GM18867 (cell line): Measurements from ENCODE around the gene CP.
"Not testable (repeated sequence)": the region's sequence is repeated elsewhere in the genome, so short reads cannot be mapped to it uniquely, and the experiment has no call there.

Source experiments
- ATAC-seq: cut with Tn5 transposase; IDR thresholded peaks from one replicate; pipeline ENCODE4 v1.9.1; 2021; ENCODE audit warnings: mild to moderate bottlenecking, moderate library complexity; ENCODE audit not compliant: unreplicated experiment

The CP gene

GRCh38 chr3:149221783-149222517 is at the start of gene CP:
Gene CP, minus strand, starts transcription at chr3:149221829. Its CDS starts 37 bp downstream, at chr3:149221792.
- no peak for ATAC-seq

- no peak for ATAC-seq
Observed at GRCh38 chr3:149270180-149270579, 48.6 kb upstream of the CP start.

- ATAC-seq: no peak
Observed at GRCh38 chr3:149269687-149270086, 48.1 kb upstream of the CP start.

GRCh38 chr3:149267565-149267964 is 45.9 kb upstream of the CP start:
- ATAC-seq: no peak

GRCh38 chr3:149266736-149267135 is 45.1 kb upstream of the CP start:
- no peak for ATAC-seq

- ATAC-seq: no peak
Observed at GRCh38 chr3:149263856-149264255, 42.2 kb upstream of the CP start.

- no peak for ATAC-seq
Observed at GRCh38 chr3:149258714-149259113, 37.1 kb upstream of the CP start.

- ATAC-seq: no peak
Observed at GRCh38 chr3:149258298-149258697, 36.7 kb upstream of the CP start.

- ATAC-seq: no peak
Observed at GRCh38 chr3:149252272-149252671, 30.6 kb upstream of the CP start.

GRCh38 chr3:149251186-149251585 is 29.6 kb upstream of the CP start:
- no peak for ATAC-seq

GRCh38 chr3:149247929-149248691 is 26.5 kb upstream of the CP start:
- peak; percentile 60 for ATAC-seq

GRCh38 chr3:149247008-149247710 is 25.5 kb upstream of the CP start:
- no peak for ATAC-seq

- peak; percentile 77 for ATAC-seq
Observed at GRCh38 chr3:149245738-149246451, 24.3 kb upstream of the CP start.

GRCh38 chr3:149243540-149243939 is 21.9 kb upstream of the CP start:
- ATAC-seq: no peak

GRCh38 chr3:149239357-149239936 is 17.8 kb upstream of the CP start:
- ATAC-seq: no peak

- ATAC-seq: not testable (repeated sequence)
Observed at GRCh38 chr3:149238268-149238667, 16.6 kb upstream of the CP start.

- ATAC-seq: no peak
Observed at GRCh38 chr3:149235599-149236424, 14.2 kb upstream of the CP start.

- ATAC-seq: no peak
Observed at GRCh38 chr3:149234671-149235245, 13.1 kb upstream of the CP start.

- ATAC-seq: no peak
Observed at GRCh38 chr3:149233323-149233722, 11.7 kb upstream of the CP start.
